Measurements from ENCODE around the gene TOMM22. TPM values are rescaled to one million over a fixed set of nuclear protein-coding genes. Genes with fewer than 3 reads are reported as not detected.

The TOMM22 gene
- total RNA-seq, 2 donors from 2014 or later = 16.1 to 35.8 TPM

- TF ChIP-seq CTCF (IDR thresholded peaks at IDR 0.05) = no peak
- Histone ChIP-seq H3K4me3 (no peak overlapping the region), H3K27me3 (replicated peaks; ENCODE audit: insufficient read depth) (no peaks in the 10 kb centered on the region), H3K9me3 (no peaks in the 10 kb centered on the region), H3K36me3 (peaks cover 40% of the 10 kb centered on the region), H3K4me1 (ENCODE audit: control insufficient read depth in 1 of 2, low read depth in 2 of 2) (peaks cover 5 to 24% of the 10 kb centered on the region in 2 donors), H3K27ac (no peak overlapping the region)
- no peak for ATAC-seq (ENCODE audit: insufficient number of reproducible peaks, low FRiP score, low read depth)
- no peak for DNase-seq (ENCODE audit: low spot score)
Observed at GRCh38 chr22:38720350-38720749, 38.6 kb downstream of the TOMM22 start.

- no peak for TF ChIP-seq CTCF (IDR thresholded peaks at IDR 0.05)
- Histone ChIP-seq H3K9me3 (no peaks in the 10 kb centered on the region), H3K36me3 (peaks cover 43% of the 10 kb centered on the region), H3K27ac (no peak overlapping the region), H3K27me3 (replicated peaks; ENCODE audit: insufficient read depth) (no peaks in the 10 kb centered on the region), H3K4me1 (ENCODE audit: control insufficient read depth in 1 of 2, low read depth in 2 of 2) (peaks cover 5 to 24% of the 10 kb centered on the region in 2 donors), H3K4me3 (no peak overlapping the region)
- no peak for DNase-seq (ENCODE audit: low spot score)
- ATAC-seq (ENCODE audit: insufficient number of reproducible peaks, low FRiP score, low read depth) = no peak
Observed at GRCh38 chr22:38721551-38721950, 39.8 kb downstream of the TOMM22 start.

- Histone ChIP-seq H3K36me3 (peaks cover 63% of the 10 kb centered on the region), H3K4me1 (ENCODE audit: control insufficient read depth in 1 of 2, low read depth in 2 of 2) (peaks cover 0 to 10% of the 10 kb centered on the region in 2 donors), H3K27me3 (replicated peaks; ENCODE audit: insufficient read depth) (no peaks in the 10 kb centered on the region), H3K27ac (no peak overlapping the region), H3K9me3 (no peaks in the 10 kb centered on the region), H3K4me3 (no peak overlapping the region)
- TF ChIP-seq CTCF (IDR thresholded peaks at IDR 0.05) = no peak
- ATAC-seq (ENCODE audit: insufficient number of reproducible peaks, low FRiP score, low read depth) = no peak
- DNase-seq (ENCODE audit: low spot score) = no peak
Observed at GRCh38 chr22:38724176-38724575, 42.4 kb downstream of the TOMM22 start.

- no peak for DNase-seq (ENCODE audit: low spot score)
- peak; percentile 26 for TF ChIP-seq CTCF (IDR thresholded peaks at IDR 0.05)
- no peak overlapping the region for H3K4me3 ChIP-seq
- ATAC-seq (ENCODE audit: insufficient number of reproducible peaks, low FRiP score, low read depth) = no peak
- peaks cover 72% of the 10 kb centered on the region for H3K36me3 ChIP-seq
- no peaks in the 10 kb centered on the region for H3K9me3 ChIP-seq
- H3K27me3 ChIP-seq (replicated peaks; ENCODE audit: insufficient read depth) = no peaks in the 10 kb centered on the region
- H3K27ac ChIP-seq = no peak overlapping the region
- peaks cover 0 to 7% of the 10 kb centered on the region in 2 donors for H3K4me1 ChIP-seq (ENCODE audit: control insufficient read depth in 1 of 2, low read depth in 2 of 2)
Observed at GRCh38 chr22:38724926-38725571, 43.3 kb downstream of the TOMM22 start.

- DNase-seq (ENCODE audit: low spot score) = no peak
- H3K4me1 ChIP-seq (ENCODE audit: control insufficient read depth in 1 of 2, low read depth in 2 of 2) = peaks cover 0 to 7% of the 10 kb centered on the region in 2 donors
Observed at GRCh38 chr22:38725900-38726655, 44.3 kb downstream of the TOMM22 start.

More at GRCh38 chr22:38725900-38726655, 44.3 kb downstream of the TOMM22 start:
- peaks cover 81% of the 10 kb centered on the region for H3K36me3 ChIP-seq
- H3K9me3 ChIP-seq = no peaks in the 10 kb centered on the region
- no peak overlapping the region for H3K27ac ChIP-seq
- no peak overlapping the region for H3K4me3 ChIP-seq
- ATAC-seq (ENCODE audit: insufficient number of reproducible peaks, low FRiP score, low read depth) = no peak
- no peak for TF ChIP-seq CTCF (IDR thresholded peaks at IDR 0.05)
- no peaks in the 10 kb centered on the region for H3K27me3 ChIP-seq (replicated peaks; ENCODE audit: insufficient read depth)

All from thoracic aorta (tissue), 2 donors.